ENCODE data around the gene BTNL9.

GRCh38 chr5:181107699-181108098 is 67.6 kb downstream of the BTNL9 start:
- no peak for TF ChIP-seq EZH2 (IDR thresholded peaks at IDR 0.05; ENCODE audit: low read length)
- no peak for TF ChIP-seq CTCF (optimal IDR thresholded peaks at IDR 0.05 in 1 of 3, IDR thresholded peaks at IDR 0.05 in 1 of 3, conservative IDR thresholded peaks at IDR 0.05 in 1 of 3; ENCODE audit: extremely low read depth in 1 of 3, insufficient read depth in 2 of 3, low read length in 3 of 3)
